Osteocyte (in vitro differentiated cells): ENCODE measurements around the gene IL1RAPL1. TPM values are rescaled to one million over a fixed set of nuclear protein-coding genes. Genes with fewer than 3 reads are reported as not detected.

ENCODE experiments used
- DNase-seq: peaks from one replicate; pipeline ENCODE4 v3.0.0; 2021; ENCODE audit warnings: mixed read lengths; ENCODE audit not compliant: unreplicated experiment; ENCODE audit errors: extremely low spot score
- H3K27ac Mint-ChIP-seq: one replicate; pipeline ENCODE4 v1.8.0; 2021; ENCODE audit warnings: mild to moderate bottlenecking, mixed read lengths; ENCODE audit not compliant: unreplicated experiment
- H3K27me3 Mint-ChIP-seq: one replicate; pipeline ENCODE4 v1.8.0; 2021; ENCODE audit warnings: mixed read lengths; ENCODE audit not compliant: unreplicated experiment
- H3K36me3 Mint-ChIP-seq: one replicate; pipeline ENCODE4 v1.8.0; 2021; ENCODE audit warnings: mixed read lengths; ENCODE audit not compliant: unreplicated experiment
- H3K4me1 Mint-ChIP-seq: one replicate; pipeline ENCODE4 v1.8.0; 2021; ENCODE audit warnings: mixed read lengths; ENCODE audit not compliant: unreplicated experiment
- H3K4me3 Mint-ChIP-seq: one replicate; pipeline ENCODE4 v1.8.0; 2021; ENCODE audit warnings: mild to moderate bottlenecking, moderate library complexity, mixed read lengths; ENCODE audit not compliant: unreplicated experiment
- H3K9me3 Mint-ChIP-seq: one replicate; pipeline ENCODE4 v1.8.0; 2021; ENCODE audit warnings: mixed read lengths; ENCODE audit not compliant: unreplicated experiment
- CTCF ChIP-seq: fragments of 200-600 bp; sonication (generic); IDR thresholded peaks from 2 replicates; pipeline ENCODE4 v1.5.0; 2021; ENCODE audit warnings: antibody characterized with exemption, mild to moderate bottlenecking, moderate library complexity
- total RNA-seq: library from RNA; stranded (reverse); gene quantifications from 2 replicates; pipeline ENCODE4 v1.2.1, GENCODE V29; 2021

Gene IL1RAPL1
- total RNA-seq, 1 donor from 2014 or later: not detected

GRCh38 chrX:29285664-29286063 is 698.4 kb downstream of the IL1RAPL1 start:
- Mint-ChIP-seq H3K36me3 (no peaks in the 10 kb centered on the region), H3K27ac (no peak overlapping the region), H3K4me1 (no peaks in the 10 kb centered on the region), H3K4me3 (no peak overlapping the region), H3K27me3 (no peaks in the 10 kb centered on the region), H3K9me3 (no peaks in the 10 kb centered on the region)
- no peak for TF ChIP-seq CTCF
- DNase-seq: no peak

- H3K27ac Mint-ChIP-seq: no peak overlapping the region
- H3K9me3 Mint-ChIP-seq: no peaks in the 10 kb centered on the region
- no peaks in the 10 kb centered on the region for H3K4me1 Mint-ChIP-seq
- DNase-seq: no peak
- no peak overlapping the region for H3K4me3 Mint-ChIP-seq
- H3K36me3 Mint-ChIP-seq: no peaks in the 10 kb centered on the region
- H3K27me3 Mint-ChIP-seq: no peaks in the 10 kb centered on the region
- no peak for TF ChIP-seq CTCF
Measured at GRCh38 chrX:29295987-29296680, 708.9 kb downstream of the IL1RAPL1 start.

GRCh38 chrX:29297171-29297800 is 710.0 kb downstream of the IL1RAPL1 start:
- no peak for TF ChIP-seq CTCF
- no peak for DNase-seq
- no peak overlapping the region for H3K27ac Mint-ChIP-seq
- H3K9me3 Mint-ChIP-seq: peaks cover 3% of the 10 kb centered on the region
- no peak overlapping the region for H3K4me3 Mint-ChIP-seq
- H3K4me1 Mint-ChIP-seq: no peaks in the 10 kb centered on the region
- no peaks in the 10 kb centered on the region for H3K36me3 Mint-ChIP-seq
- no peaks in the 10 kb centered on the region for H3K27me3 Mint-ChIP-seq

- Mint-ChIP-seq H3K36me3 (no peaks in the 10 kb centered on the region), H3K9me3 (peaks cover 6% of the 10 kb centered on the region), H3K4me1 (no peaks in the 10 kb centered on the region), H3K4me3 (no peak overlapping the region), H3K27ac (no peak overlapping the region), H3K27me3 (no peaks in the 10 kb centered on the region)
- TF ChIP-seq CTCF: no peak
- DNase-seq: no peak
Measured at GRCh38 chrX:29299684-29300083, 712.4 kb downstream of the IL1RAPL1 start.

GRCh38 chrX:29308726-29309125 is 721.5 kb downstream of the IL1RAPL1 start:
- H3K4me1 Mint-ChIP-seq: no peaks in the 10 kb centered on the region
- H3K36me3 Mint-ChIP-seq: no peaks in the 10 kb centered on the region
- no peak overlapping the region for H3K27ac Mint-ChIP-seq
- no peak for DNase-seq
- H3K4me3 Mint-ChIP-seq: no peak overlapping the region
- TF ChIP-seq CTCF: no peak
- H3K9me3 Mint-ChIP-seq: no peaks in the 10 kb centered on the region
- H3K27me3 Mint-ChIP-seq: no peaks in the 10 kb centered on the region
